Tibial artery (tissue), 4 donors: ENCODE data around the gene GPR142.

Source experiments
- DNase-seq, 2 donors: peaks; one replicate each; pipeline ENCODE4 v3.0.0-alpha.2; 2019
- H3K27ac ChIP-seq, 2 donors: fragments of 200-600 bp; sonication (generic) in 1 of 2; 1 replicate in 1 of 2; 2 replicates in 1 of 2; pipeline ENCODE4 v1.5.1; 2018 to 2019; ENCODE audit warnings: mild to moderate bottlenecking in 1 of 2
- H3K27me3 ChIP-seq, 2 donors: fragments of 200-600 bp; sonication (generic) in 1 of 2; one replicate each; pipeline versions ENCODE4 v1.5.1 to v1.6.0; 2016 to 2019
- H3K36me3 ChIP-seq, 3 donors: fragments of 200-600 bp; sonication (generic) in 2 of 3; one replicate each; pipeline ENCODE4 v1.5.1; 2016 to 2019; ENCODE audit warnings: mild to moderate bottlenecking in 2 of 3
- H3K4me1 ChIP-seq, 4 donors: fragments of 200-600 bp; sonication (generic) in 2 of 4; 1 replicate in 3 of 4; 2 replicates in 1 of 4; pipeline ENCODE4 v1.5.1; 2016 to 2019
- H3K4me3 ChIP-seq, 2 donors: fragments of 200-600 bp; sonication (generic) in 1 of 2; 1 replicate in 1 of 2; 2 replicates in 1 of 2; pipeline ENCODE4 v1.5.1; 2018 to 2019; ENCODE audit warnings: mild to moderate bottlenecking in 2 of 2
- H3K9me3 ChIP-seq, 3 donors: fragments of 200-600 bp; sonication (generic) in 1 of 3; one replicate each; pipeline ENCODE4 v1.5.1; 2016 to 2019
- intact Hi-C: fragments of 100-400 bp; cut with DNase I; formaldehyde crosslinking; loops from one replicate; pipeline ENCODE4 v1.15.0; 2023; ENCODE audit warnings: low total_unique reads
- TF ChIP-seq, protein P1 (sequence below), 2 experiments: fragments of 200-600 bp in 1 of 2; fragments of 450-650 bp in 1 of 2; IDR thresholded peaks; one replicate each; pipeline ENCODE4 v1.5.1; 2017 to 2019; ENCODE audit warnings: antibody characterized with exemption in 2 of 2, mild to moderate bottlenecking in 1 of 2, moderate library complexity in 1 of 2

GPR142 gene

DNA sequence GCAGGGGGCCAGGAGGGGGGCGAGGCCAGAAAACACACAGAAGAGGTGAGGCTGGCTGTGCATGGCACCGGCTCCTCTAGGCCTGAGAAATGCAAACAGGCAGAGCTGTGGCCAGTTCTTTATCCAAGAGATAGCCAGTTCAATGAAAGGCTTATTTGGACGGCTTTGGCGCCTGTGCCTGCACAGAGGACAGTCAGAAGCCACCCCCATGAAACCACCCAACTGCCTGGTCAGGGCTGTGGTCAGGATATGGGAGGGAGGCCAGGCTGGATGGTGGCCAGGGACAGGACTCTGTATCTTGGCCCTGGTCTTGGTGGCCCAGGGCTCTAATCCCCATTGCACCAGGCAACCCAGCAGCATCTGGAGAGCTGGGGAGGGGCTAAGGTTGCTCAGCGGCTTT lies 40.1 kb downstream of the GPR142 start:
- no peak for DNase-seq
- intact Hi-C loops, result no loop called here

DNA sequence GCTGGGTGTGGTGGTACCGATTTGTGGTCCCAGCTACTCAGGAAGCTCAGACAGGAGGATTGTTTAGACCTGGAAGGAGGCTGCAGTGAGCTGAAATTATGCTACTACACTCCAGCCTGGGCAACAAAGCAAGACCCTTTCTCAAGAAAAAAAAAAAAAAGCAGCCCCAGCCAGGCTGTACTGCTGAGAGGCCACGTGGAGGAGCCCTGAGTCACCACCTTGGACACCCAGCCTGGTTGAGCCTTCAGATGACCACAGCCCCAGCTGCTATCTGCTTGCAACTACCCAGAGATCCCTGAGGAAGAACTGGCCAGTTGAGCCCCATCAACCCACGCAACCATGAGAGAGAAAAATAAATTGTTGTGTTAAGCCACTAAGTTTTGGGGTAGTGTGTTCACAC lies 41.0 kb downstream of the GPR142 start:
- H3K4me3 ChIP-seq, result no peak overlapping the region
- DNase-seq, result no peak
- H3K36me3 ChIP-seq, result no peaks in the 10 kb centered on the region
- H3K4me1 ChIP-seq, result no peaks in the 10 kb centered on the region
- peaks cover 0 to 9% of the 10 kb centered on the region in 2 donors for H3K27me3 ChIP-seq
- TF ChIP-seq, protein P1, sequence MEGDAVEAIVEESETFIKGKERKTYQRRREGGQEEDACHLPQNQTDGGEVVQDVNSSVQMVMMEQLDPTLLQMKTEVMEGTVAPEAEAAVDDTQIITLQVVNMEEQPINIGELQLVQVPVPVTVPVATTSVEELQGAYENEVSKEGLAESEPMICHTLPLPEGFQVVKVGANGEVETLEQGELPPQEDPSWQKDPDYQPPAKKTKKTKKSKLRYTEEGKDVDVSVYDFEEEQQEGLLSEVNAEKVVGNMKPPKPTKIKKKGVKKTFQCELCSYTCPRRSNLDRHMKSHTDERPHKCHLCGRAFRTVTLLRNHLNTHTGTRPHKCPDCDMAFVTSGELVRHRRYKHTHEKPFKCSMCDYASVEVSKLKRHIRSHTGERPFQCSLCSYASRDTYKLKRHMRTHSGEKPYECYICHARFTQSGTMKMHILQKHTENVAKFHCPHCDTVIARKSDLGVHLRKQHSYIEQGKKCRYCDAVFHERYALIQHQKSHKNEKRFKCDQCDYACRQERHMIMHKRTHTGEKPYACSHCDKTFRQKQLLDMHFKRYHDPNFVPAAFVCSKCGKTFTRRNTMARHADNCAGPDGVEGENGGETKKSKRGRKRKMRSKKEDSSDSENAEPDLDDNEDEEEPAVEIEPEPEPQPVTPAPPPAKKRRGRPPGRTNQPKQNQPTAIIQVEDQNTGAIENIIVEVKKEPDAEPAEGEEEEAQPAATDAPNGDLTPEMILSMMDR (IDR thresholded peaks at IDR 0.05), result no peak
- no peaks in the 10 kb centered on the region for H3K9me3 ChIP-seq
- intact Hi-C loops, result no loop called here
- H3K27ac ChIP-seq, result no peak overlapping the region

More for the DNA sequence above, 40.1 kb downstream of the GPR142 start:
- H3K36me3 ChIP-seq, result no peaks in the 10 kb centered on the region
- peaks cover 0 to 9% of the 10 kb centered on the region in 2 donors for H3K27me3 ChIP-seq
- H3K9me3 ChIP-seq, result no peaks in the 10 kb centered on the region
- TF ChIP-seq, protein P1 (IDR thresholded peaks at IDR 0.05), result no peak
- no peaks in the 10 kb centered on the region for H3K4me1 ChIP-seq
- no peak overlapping the region for H3K4me3 ChIP-seq
- no peak overlapping the region for H3K27ac ChIP-seq

DNA sequence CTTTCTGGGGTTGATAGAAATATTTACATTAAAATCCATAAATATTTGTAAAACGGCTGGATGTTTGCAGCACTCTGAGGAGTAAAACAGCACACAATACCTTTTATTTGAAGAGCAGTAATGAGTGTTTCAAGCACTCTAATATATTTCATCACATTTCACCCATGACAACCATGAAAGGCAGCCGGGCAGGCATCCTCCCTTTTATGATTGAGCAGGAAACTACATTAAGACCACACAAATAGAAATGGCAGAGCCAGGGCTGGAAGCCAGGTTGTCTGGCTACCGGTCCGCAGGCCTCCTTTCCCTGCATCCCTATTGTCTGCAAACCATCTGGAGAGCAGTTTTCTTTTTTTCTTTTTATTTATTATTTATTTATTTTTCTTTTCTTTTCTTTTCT lies 41.5 kb downstream of the GPR142 start:
- DNase-seq, result no peak
- Histone ChIP-seq H3K27me3 (peaks cover 0 to 9% of the 10 kb centered on the region in 2 donors), H3K36me3 (no peaks in the 10 kb centered on the region), H3K4me3 (no peak overlapping the region), H3K4me1 (no peaks in the 10 kb centered on the region), H3K27ac (no peak overlapping the region), H3K9me3 (no peaks in the 10 kb centered on the region)
- TF ChIP-seq, protein P1 (IDR thresholded peaks at IDR 0.05), result no peak
- intact Hi-C loops, result no loop called here

DNA sequence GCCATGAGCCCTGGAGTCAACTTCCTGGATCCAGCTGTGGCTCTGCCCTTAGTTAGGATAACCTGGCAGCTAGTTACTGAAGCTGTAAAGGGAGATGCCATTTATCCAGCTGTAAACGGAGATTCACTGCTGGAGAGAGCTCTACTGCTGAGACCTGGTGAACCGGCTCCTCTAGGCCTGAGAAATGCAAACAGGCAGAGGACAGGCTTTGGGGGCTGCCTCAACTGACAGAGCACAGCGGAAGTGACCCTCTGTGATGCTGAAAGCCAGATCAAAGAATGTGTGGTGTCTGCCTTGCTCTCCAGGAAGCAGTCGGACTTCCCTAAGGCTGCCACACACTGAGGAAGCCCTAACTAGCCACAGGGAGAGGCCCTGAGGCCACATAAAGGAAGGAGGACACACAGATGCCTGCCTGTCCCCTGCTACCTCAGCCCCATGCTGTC lies 42.7 kb downstream of the GPR142 start:
- intact Hi-C loops, result no loop called here
- no peak for DNase-seq
- no peaks in the 10 kb centered on the region for H3K4me1 ChIP-seq
- H3K27ac ChIP-seq, result no peak overlapping the region
- H3K27me3 ChIP-seq, result no peaks in the 10 kb centered on the region
- no peak overlapping the region for H3K4me3 ChIP-seq
- TF ChIP-seq, protein P1 (IDR thresholded peaks at IDR 0.05), result no peak
- no peaks in the 10 kb centered on the region for H3K9me3 ChIP-seq
- H3K36me3 ChIP-seq, result no peaks in the 10 kb centered on the region

DNA sequence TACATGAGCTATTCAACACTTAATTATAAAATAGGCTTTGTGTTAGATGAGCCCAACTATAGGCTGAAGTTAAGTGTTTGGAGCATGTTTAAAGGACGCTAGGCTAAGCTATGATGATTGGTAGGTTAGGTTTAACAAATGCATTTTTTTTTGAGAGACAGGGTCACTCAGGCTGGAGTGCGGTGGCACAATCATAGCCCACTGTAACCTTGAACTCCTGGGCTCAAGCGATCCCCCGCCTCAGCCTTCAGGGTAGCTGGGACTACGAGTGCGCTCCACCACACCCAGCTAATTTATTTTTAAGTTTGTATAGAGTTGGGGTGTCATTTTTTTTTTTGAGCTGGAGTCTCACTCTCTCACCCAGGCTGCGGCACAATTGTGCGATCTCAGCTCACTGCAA lies 45.3 kb downstream of the GPR142 start:
- no peak overlapping the region for H3K27ac ChIP-seq
- TF ChIP-seq, protein P1 (IDR thresholded peaks at IDR 0.05), result no peak

DNA sequence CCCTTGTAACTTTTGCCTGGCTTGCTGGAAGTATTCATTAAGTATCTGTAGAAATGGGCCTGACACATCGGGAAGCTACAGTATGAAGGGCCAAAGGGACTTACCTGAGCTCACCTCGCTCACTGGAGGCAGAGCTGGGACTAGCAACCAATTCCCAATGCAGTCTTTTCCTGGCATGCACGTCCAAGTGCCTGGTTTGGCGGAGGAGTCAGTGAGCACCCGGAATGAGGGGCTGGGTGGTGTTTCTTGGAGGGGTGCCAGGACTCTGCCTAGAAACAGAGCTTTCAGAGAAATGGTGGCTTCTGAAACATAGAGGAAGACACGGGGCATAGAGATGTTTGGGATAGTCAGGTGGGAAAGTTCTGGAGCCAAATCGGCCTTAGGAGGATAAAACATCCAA lies 46.2 kb downstream of the GPR142 start:
- intact Hi-C loops, result no loop called here

More for the DNA sequence above, 45.3 kb downstream of the GPR142 start:
- intact Hi-C loops, result no loop called here
- no peaks in the 10 kb centered on the region for H3K27me3 ChIP-seq
- no peaks in the 10 kb centered on the region for H3K9me3 ChIP-seq
- H3K36me3 ChIP-seq, result no peaks in the 10 kb centered on the region
- no peak overlapping the region for H3K4me3 ChIP-seq
- no peak for DNase-seq
- H3K4me1 ChIP-seq, result no peaks in the 10 kb centered on the region

More for the DNA sequence above, 46.2 kb downstream of the GPR142 start:
- Histone ChIP-seq H3K4me3 (no peak overlapping the region), H3K9me3 (no peaks in the 10 kb centered on the region), H3K27ac (no peak overlapping the region), H3K27me3 (no peaks in the 10 kb centered on the region), H3K4me1 (no peaks in the 10 kb centered on the region), H3K36me3 (no peaks in the 10 kb centered on the region)
- TF ChIP-seq, protein P1 (IDR thresholded peaks at IDR 0.05), result no peak
- DNase-seq, result no peak
